ENCODE data around the gene SSU72.
"Not testable (repeated sequence)": the region's sequence is repeated elsewhere in the genome, so short reads cannot be mapped to it uniquely, and the experiment has no call there.

The SSU72 gene

GRCh38 chr1:1556961-1557360 is 17.7 kb downstream of the SSU72 start:
- DNase-seq = not testable (repeated sequence)

GRCh38 chr1:1556505-1556904 is 18.2 kb downstream of the SSU72 start:
- DNase-seq = no peak

- DNase-seq = no peak
Measured at GRCh38 chr1:1554926-1555915, 19.4 kb downstream of the SSU72 start.

- DNase-seq = no peak
Measured at GRCh38 chr1:1554550-1554925, 20.1 kb downstream of the SSU72 start.

GRCh38 chr1:1553821-1554494 is 20.7 kb downstream of the SSU72 start:
- DNase-seq = no peak

GRCh38 chr1:1552263-1552639 is 22.4 kb downstream of the SSU72 start:
- DNase-seq = no peak

GRCh38 chr1:1551524-1552262 is 23.0 kb downstream of the SSU72 start:
- no peak for DNase-seq

GRCh38 chr1:1550591-1551432 is 23.9 kb downstream of the SSU72 start:
- DNase-seq = no peak

- no peak for DNase-seq
Measured at GRCh38 chr1:1550087-1550486, 24.6 kb downstream of the SSU72 start.

GRCh38 chr1:1548591-1548990 is 26.1 kb downstream of the SSU72 start:
- DNase-seq = no peak

- no peak for DNase-seq
Measured at GRCh38 chr1:1547476-1547875, 27.2 kb downstream of the SSU72 start.

- no peak for DNase-seq
Measured at GRCh38 chr1:1547011-1547410, 27.7 kb downstream of the SSU72 start.

GRCh38 chr1:1545946-1546737 is 28.5 kb downstream of the SSU72 start:
- DNase-seq = no peak

- DNase-seq = no peak
Measured at GRCh38 chr1:1544544-1544943, 30.1 kb downstream of the SSU72 start.

- no peak for DNase-seq
Measured at GRCh38 chr1:1543706-1544099, 31.0 kb downstream of the SSU72 start.

GRCh38 chr1:1542766-1543705 is 31.6 kb downstream of the SSU72 start:
- no peak for DNase-seq

GRCh38 chr1:1541956-1542765 is 32.5 kb downstream of the SSU72 start:
- no peak for DNase-seq

GRCh38 chr1:1540818-1541628 is 33.6 kb downstream of the SSU72 start:
- DNase-seq = no peak
